ENCODE results near the gene TTC28. TPM values are rescaled to one million over a fixed set of nuclear protein-coding genes. Genes with fewer than 3 reads are reported as not detected.

The TTC28 gene
- total RNA-seq, 2 experiments from 2014 or later, result 1.2 to 3.6 TPM

DNA sequence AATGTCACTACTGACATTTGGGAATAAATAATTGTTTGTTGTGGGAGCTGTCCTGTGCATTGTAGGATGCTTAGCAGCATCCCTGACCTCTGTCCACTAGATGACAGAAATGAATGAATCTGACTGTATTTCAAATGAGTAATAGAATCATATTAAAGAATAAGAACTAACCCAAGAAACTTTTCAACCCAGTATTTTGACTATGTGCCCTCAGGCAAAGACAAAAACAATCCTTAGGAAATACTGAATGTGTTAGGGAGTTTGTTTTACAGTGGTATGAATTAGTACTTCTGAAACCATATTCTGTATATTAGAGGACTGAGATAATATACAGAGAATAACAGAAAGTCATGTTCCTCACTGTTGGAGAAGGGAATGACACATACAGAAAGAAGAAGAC is 439.7 kb downstream of the TTC28 start:
- DNase-seq, result no peak
- ATAC-seq, result no peak
- peaks cover 37% of the 10 kb centered on the region for H3K27me3 Mint-ChIP-seq
- H3K36me3 Mint-ChIP-seq, result no peaks in the 10 kb centered on the region
- H3K9me3 Mint-ChIP-seq (ENCODE audit: low read depth), result no peaks in the 10 kb centered on the region
- no peak overlapping the region for H3K4me3 Mint-ChIP-seq
- no peaks in the 10 kb centered on the region for H3K4me1 Mint-ChIP-seq
- CTCF ChIA-PET, result no interaction called here
- H3K27ac Mint-ChIP-seq, result no peak overlapping the region

DNA sequence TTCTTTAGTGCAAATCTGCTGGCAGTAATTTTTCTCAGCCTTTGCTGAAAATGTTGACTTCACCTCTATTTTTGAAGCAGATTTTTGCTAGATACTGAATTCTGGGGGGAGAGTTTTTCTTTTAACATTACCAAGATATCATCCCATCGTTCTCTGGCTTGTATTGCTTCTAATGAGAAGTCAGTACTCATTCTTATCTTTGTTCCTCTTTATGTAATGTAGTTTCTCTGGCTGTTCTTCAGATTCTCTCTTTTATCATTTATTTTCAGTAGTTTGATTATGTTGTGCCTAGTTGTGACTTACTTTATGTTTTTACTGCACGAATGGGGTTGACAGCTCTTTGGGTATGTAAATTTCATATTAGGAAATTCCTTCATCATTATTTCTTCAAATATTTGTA is 441.9 kb downstream of the TTC28 start:
- no peaks in the 10 kb centered on the region for H3K9me3 Mint-ChIP-seq (ENCODE audit: low read depth)
- H3K36me3 Mint-ChIP-seq, result no peaks in the 10 kb centered on the region
- CTCF ChIA-PET, result no interaction called here
- DNase-seq, result no peak
- ATAC-seq, result no peak
- peaks cover 27% of the 10 kb centered on the region for H3K27me3 Mint-ChIP-seq
- no peaks in the 10 kb centered on the region for H3K4me1 Mint-ChIP-seq
- H3K27ac Mint-ChIP-seq, result no peak overlapping the region
- no peak overlapping the region for H3K4me3 Mint-ChIP-seq

DNA sequence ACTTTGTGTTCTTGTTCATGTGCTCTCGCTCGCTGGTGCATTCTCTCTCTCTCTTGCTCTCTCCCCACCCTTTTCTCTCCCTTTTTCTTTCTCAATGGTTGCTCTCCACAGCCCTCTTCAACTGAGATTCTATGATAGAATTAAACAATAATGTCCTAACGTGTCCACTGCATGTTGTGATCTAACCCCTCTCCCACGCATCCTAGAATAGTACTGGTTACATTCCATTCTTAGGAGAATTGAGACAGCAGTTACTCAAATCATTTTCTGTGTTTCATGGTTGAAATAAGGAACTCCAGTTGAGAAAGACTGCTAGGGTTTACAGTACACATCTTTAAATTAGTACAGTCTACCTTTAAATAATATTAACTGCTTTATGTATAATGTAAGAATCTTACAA is 442.5 kb downstream of the TTC28 start:
- CTCF ChIA-PET, result no interaction called here
- H3K27ac Mint-ChIP-seq, result no peak overlapping the region
- no peak for ATAC-seq
- H3K4me1 Mint-ChIP-seq, result no peaks in the 10 kb centered on the region
- no peaks in the 10 kb centered on the region for H3K36me3 Mint-ChIP-seq
- no peak overlapping the region for H3K4me3 Mint-ChIP-seq
- no peaks in the 10 kb centered on the region for H3K9me3 Mint-ChIP-seq (ENCODE audit: low read depth)
- peaks cover 27% of the 10 kb centered on the region for H3K27me3 Mint-ChIP-seq
- DNase-seq, result no peak

DNA sequence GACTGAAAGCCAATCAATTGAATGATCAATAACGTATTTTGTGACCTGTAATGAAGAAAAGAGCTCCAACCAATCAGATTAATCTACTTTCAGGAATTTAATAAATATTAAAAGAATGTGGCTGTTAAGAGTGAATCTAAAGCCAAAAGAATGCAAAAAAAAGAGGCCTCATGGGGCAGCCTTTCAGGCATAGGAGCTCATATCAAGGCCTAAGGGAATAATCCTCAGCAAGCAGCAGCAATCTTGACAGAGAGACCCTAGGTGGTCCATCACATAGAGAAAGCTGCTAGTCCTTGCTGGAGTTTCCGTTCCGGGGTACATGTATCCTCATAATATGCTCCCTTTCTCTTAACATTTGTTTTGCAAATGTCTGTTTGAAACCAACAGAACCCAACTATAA is 447.4 kb downstream of the TTC28 start:
- H3K27ac Mint-ChIP-seq, result no peak overlapping the region
- H3K9me3 Mint-ChIP-seq (ENCODE audit: low read depth), result no peaks in the 10 kb centered on the region
- DNase-seq, result no peak
- no peak overlapping the region for H3K4me3 Mint-ChIP-seq
- no peaks in the 10 kb centered on the region for H3K36me3 Mint-ChIP-seq
- no peak for ATAC-seq
- no peaks in the 10 kb centered on the region for H3K4me1 Mint-ChIP-seq
- H3K27me3 Mint-ChIP-seq, result peaks cover 11% of the 10 kb centered on the region
- CTCF ChIA-PET, result interaction anchor here (1.1 kb wide), 1 partner anchor 21 kb away, joined by 3 read pairs; no protein-coding TSS in a partner anchor

DNA sequence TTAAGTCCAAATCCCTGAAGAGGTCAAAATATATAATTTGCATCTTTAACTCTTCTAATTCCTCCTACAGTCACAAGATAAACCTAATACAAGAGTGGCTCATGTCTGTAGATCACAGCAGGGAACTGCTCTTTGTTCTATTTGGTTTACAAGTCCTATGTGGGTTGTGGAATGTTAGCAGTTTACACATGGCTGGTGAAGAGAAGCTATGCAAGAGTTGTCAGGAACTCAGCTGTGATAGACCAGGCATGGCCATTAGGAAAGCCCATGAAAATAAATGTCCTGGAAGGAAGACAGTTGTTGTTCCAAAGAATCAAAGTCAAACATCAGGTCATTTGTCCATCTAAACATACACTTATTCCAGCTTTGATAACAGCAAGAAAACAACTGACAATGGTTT is 448.2 kb downstream of the TTC28 start:
- Mint-ChIP-seq H3K27ac (no peak overlapping the region), H3K9me3 (ENCODE audit: low read depth) (no peaks in the 10 kb centered on the region), H3K4me1 (no peaks in the 10 kb centered on the region), H3K36me3 (no peaks in the 10 kb centered on the region), H3K4me3 (no peak overlapping the region), H3K27me3 (peaks cover 8% of the 10 kb centered on the region)
- CTCF ChIA-PET, result interaction anchor here (1.1 kb wide), 1 partner anchor 21 kb away, joined by 3 read pairs; no protein-coding TSS in a partner anchor
- ATAC-seq (no peak), DNase-seq (no peak)

DNA sequence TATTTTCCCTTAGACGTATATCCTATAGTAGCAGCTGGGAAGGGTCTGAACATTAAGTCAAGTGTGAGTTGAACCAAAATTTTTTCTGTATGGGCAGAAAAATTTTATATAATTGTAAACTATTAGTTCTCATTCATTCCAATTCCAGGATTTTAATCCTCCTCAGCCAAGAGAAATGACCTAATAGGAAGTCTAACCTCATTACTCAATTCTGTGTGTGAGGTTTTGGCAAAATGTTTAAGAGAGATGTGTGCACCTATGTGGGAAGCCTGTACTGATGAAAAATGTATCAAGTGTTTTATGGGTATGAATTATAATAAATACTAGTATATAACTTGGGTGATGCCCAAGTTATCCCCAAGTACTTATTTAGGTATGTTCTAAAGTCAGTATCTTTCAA is 449.0 kb downstream of the TTC28 start:
- Mint-ChIP-seq H3K4me3 (no peak overlapping the region), H3K27me3 (peaks cover 11% of the 10 kb centered on the region), H3K36me3 (no peaks in the 10 kb centered on the region), H3K27ac (no peak overlapping the region), H3K4me1 (no peaks in the 10 kb centered on the region), H3K9me3 (ENCODE audit: low read depth) (no peaks in the 10 kb centered on the region)
- no peak for ATAC-seq
- CTCF ChIA-PET, result no interaction called here
- DNase-seq, result no peak

DNA sequence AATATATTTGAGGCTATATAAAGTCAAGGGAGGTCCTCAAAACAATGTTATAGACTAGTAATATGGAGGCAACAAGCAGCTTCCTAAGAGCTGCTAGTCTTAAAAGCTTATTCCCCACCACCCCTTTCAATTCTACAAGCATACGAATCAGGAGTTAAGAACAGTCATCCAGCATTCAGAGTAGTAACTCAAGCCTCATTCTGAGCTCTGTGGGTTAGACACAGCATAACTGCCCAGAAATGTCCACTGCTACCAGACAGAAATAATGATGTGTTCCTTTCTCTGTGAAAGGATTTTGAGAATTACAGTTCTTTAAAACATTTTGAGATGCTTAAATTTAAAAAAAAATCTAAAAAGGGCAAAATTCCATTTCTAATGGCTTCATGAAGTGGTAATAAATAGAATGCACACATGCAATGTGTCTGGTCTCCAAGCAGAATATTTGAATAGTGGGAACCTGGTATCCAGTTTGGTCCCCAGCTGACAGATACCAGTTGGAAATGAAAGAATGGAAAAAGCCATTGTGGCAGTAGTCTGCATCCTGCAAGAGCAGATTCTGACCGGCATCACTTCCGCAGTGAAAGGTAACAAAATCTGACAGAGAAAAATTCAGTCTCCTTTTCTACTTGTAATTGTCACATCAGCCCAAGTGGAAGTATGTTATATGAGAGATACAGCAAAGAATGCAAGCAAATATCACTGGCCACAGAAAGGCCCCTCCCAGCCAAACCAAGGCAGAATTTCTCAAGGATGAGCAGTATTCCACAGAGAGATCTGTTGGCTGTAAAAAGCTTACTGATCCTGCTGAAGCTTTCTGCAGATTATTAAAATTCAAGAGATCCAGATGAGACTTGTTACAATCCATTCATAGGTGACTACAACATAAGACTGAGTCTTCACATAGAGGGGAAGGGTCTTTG is 449.8 kb downstream of the TTC28 start:
- H3K27ac Mint-ChIP-seq, result no peak overlapping the region
- DNase-seq, result no peak

DNA sequence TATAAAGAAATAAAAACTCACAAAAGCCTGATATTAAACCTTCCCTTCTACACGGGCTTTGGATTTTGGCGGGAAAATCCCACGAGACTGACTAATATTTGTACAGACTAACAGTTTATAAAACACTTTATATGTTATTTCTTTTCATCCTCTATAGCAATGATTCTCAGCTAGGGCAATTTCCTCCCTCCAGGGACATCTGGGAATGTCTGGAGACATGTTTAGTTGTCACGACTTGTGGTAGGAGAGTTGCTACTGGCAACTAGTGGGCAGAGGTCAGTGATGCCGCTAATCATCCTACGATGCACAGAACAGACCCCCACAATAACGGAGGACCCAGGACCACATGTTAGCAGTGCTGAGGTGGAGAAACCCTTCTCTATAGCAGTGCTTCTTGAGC is 455.8 kb downstream of the TTC28 start:
- H3K36me3 Mint-ChIP-seq, result no peaks in the 10 kb centered on the region
- no peak overlapping the region for H3K4me3 Mint-ChIP-seq
- no peaks in the 10 kb centered on the region for H3K9me3 Mint-ChIP-seq (ENCODE audit: low read depth)
- peaks cover 9% of the 10 kb centered on the region for H3K27me3 Mint-ChIP-seq
- no peak overlapping the region for H3K27ac Mint-ChIP-seq
- CTCF ChIA-PET, result no interaction called here
- H3K4me1 Mint-ChIP-seq, result no peaks in the 10 kb centered on the region
- no peak for ATAC-seq
- no peak for DNase-seq

More for the DNA sequence above, 449.8 kb downstream of the TTC28 start:
- CTCF ChIA-PET, result interaction anchor here (1.4 kb wide), 1 partner anchor 14 kb away, joined by 3 read pairs; no protein-coding TSS in a partner anchor
- H3K9me3 Mint-ChIP-seq (ENCODE audit: low read depth), result no peaks in the 10 kb centered on the region
- no peaks in the 10 kb centered on the region for H3K36me3 Mint-ChIP-seq
- H3K27me3 Mint-ChIP-seq, result peaks cover 15% of the 10 kb centered on the region
- no peak overlapping the region for H3K4me3 Mint-ChIP-seq
- no peaks in the 10 kb centered on the region for H3K4me1 Mint-ChIP-seq
- no peak for ATAC-seq

DNA sequence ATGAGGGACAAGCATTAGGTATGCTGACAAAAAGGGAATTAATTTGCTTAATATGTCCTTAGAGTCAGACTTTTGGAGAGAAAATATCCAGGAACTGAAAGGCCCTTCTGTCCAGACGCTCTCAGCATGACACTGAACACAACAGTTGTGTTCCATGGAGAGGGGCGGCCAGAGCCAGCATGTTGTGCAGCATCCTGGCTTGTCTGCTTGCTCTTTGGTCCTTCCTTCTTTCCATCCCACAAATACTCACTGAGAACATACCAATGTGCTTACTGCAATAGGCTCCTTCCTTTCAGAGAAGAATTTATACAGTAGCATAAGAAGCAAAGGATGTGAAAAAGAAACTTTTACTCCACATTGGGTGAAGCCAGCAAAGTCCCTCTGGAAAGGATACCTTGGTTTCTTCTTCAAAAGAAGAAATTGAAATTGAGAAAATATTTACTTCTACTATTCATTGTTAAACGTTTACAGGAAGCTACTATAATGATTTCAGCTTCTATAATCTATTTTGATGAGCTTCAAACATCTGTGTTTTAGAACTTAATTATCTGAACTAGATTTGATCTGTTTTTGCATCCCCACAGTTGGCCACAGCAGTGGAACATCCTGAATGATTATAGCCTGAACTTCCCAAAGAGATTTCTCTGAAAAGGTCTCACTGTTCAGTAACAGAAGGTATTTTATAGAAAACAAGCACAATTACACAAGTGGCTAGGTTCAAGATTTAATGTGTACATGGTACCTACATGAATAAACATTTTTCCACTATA is 456.5 kb downstream of the TTC28 start:
- Mint-ChIP-seq H3K4me1 (no peaks in the 10 kb centered on the region), H3K4me3 (no peak overlapping the region), H3K27ac (no peak overlapping the region), H3K27me3 (peaks cover 9% of the 10 kb centered on the region), H3K9me3 (ENCODE audit: low read depth) (no peaks in the 10 kb centered on the region), H3K36me3 (no peaks in the 10 kb centered on the region)
- no peak for ATAC-seq
- CTCF ChIA-PET, result no interaction called here
- DNase-seq, result no peak

DNA sequence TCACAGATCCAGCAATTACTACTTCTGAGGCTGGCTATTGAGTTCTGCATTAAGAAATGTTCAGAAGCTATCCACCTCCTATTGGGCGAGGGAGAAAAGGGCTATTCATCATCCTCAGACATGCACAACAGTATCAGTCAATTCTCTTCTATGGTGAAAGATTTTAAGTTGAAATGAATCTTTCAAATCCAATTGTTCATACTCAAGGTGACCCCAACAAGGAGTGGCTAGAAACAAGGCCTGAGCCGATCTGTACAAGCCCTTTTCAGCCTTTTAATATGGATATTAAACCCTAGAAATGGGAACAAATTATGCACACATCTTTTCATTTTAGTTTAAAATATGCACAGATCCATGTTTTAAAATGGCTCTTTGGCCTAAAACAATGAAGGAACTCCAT is 457.1 kb downstream of the TTC28 start:
- Mint-ChIP-seq H3K27ac (no peak overlapping the region), H3K36me3 (no peaks in the 10 kb centered on the region), H3K9me3 (ENCODE audit: low read depth) (no peaks in the 10 kb centered on the region), H3K4me1 (no peaks in the 10 kb centered on the region), H3K27me3 (peaks cover 9% of the 10 kb centered on the region), H3K4me3 (no peak overlapping the region)
- CTCF ChIA-PET, result no interaction called here
- ATAC-seq (no peak), DNase-seq (no peak)

DNA sequence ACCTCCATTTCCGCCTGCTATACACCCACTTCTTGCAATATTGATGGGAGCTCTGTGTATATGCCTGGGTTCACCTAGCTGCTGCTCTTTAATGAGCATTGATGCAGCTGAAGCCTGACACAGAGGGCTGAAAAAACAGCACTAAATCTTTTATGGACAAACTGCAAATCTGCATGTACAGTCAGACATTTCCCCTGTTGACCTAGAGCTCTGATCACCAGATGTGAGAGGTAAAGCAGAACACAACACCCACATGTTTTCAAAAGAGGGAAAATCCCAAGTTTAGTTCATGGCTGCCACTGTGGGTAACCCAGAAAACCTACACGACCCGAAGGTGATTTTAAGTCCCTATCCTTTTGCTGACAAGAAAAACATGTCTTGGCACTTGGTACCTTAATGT is 457.6 kb downstream of the TTC28 start:
- H3K9me3 Mint-ChIP-seq (ENCODE audit: low read depth), result no peaks in the 10 kb centered on the region
- CTCF ChIA-PET, result no interaction called here

DNA sequence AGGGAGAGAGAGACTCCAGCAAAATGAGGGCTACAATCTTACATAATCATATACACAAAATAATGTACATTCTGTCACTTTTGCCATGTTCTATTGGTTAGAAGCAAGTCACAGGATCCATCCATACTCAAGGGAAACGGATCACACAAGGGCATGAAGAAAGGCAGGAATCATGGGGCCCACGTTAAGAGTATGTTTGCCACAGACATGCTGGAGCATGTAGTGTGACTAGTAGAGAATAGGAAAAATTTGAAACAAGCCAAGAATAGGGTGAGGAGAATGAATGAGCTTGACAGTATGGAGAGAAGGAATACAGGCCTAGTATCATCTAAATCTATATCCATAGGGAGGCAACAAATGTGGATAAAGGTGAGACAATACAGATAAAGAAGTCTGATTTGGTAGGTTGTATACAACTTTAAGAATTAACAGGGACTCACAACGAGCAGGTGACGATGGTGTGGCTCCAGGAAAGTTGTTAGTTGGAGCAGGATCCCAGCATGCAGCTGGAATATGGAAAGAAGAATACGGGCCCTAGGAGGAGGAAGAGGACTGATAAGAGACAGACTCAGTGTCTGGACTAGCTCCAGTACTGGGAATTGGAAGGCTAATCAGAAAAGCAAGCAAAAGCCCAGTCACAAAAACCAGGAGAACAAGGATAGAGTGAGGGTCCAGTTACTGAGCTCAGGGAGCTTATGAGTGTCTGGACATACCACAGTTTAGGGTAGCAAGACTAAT is 458.8 kb downstream of the TTC28 start:
- no peaks in the 10 kb centered on the region for H3K9me3 Mint-ChIP-seq (ENCODE audit: low read depth)
- no peak overlapping the region for H3K4me3 Mint-ChIP-seq
- H3K27me3 Mint-ChIP-seq, result peaks cover 6% of the 10 kb centered on the region
- ATAC-seq, result no peak
- DNase-seq, result no peak
- H3K27ac Mint-ChIP-seq, result no peak overlapping the region
- no peaks in the 10 kb centered on the region for H3K36me3 Mint-ChIP-seq
- no peaks in the 10 kb centered on the region for H3K4me1 Mint-ChIP-seq
- CTCF ChIA-PET, result no interaction called here

More for the DNA sequence above, 457.6 kb downstream of the TTC28 start:
- Mint-ChIP-seq H3K27me3 (peaks cover 9% of the 10 kb centered on the region), H3K36me3 (no peaks in the 10 kb centered on the region), H3K27ac (no peak overlapping the region), H3K4me3 (no peak overlapping the region), H3K4me1 (no peaks in the 10 kb centered on the region)
- DNase-seq, result no peak
- ATAC-seq, result no peak

DNA sequence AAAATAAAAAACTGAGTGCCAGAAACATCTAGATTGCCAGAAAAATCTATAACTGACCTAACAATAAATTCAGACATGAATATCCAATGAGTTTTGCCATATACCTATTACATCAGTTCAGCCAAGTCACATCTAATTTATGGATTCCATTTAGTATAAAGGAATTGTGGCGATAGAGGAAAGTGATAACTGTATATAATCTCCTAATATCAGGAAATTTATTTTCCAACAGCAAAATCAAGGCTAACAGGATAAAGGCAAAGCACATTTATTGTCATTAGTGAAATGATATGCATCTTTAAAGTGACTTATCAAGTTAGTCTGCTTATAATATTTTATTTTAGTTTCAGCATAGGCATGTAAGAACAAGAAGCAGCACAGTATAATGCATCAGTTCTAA is 462.4 kb downstream of the TTC28 start:
- no peaks in the 10 kb centered on the region for H3K27me3 Mint-ChIP-seq
- H3K4me1 Mint-ChIP-seq, result no peaks in the 10 kb centered on the region
- ATAC-seq (no peak), DNase-seq (no peak)
- no peak overlapping the region for H3K4me3 Mint-ChIP-seq
- H3K27ac Mint-ChIP-seq, result no peak overlapping the region
- H3K36me3 Mint-ChIP-seq, result no peaks in the 10 kb centered on the region
- CTCF ChIA-PET, result no interaction called here
- no peaks in the 10 kb centered on the region for H3K9me3 Mint-ChIP-seq (ENCODE audit: low read depth)

Measured in activated CD8-positive, alpha-beta memory T cell treated with anti-CD3 and anti-CD28 coated beads, Interleukin-2, amount 10 ng/mL, durations not matched to agents 7 days and 5 days (primary cell).